Endodermal cell (in vitro differentiated cells): ENCODE measurements around the gene SH3PXD2A. TPM values are rescaled to one million over a fixed set of nuclear protein-coding genes. Genes with fewer than 3 reads are reported as not detected.

Experiments used
- DNase-seq: peaks from one replicate; pipeline ENCODE4 v3.0.0-alpha.2; 2017
- H3K27ac ChIP-seq: 2 replicates; pipeline ENCODE4 v1.5.1; 2013; ENCODE audit warnings: mild to moderate bottlenecking, low read depth, low read length, moderate library complexity
- H3K27me3 ChIP-seq: 2 replicates; pipeline ENCODE4 v1.6.1; 2013; ENCODE audit warnings: mild to moderate bottlenecking, low read length, moderate library complexity; ENCODE audit not compliant: insufficient read depth, control insufficient read depth, poor library complexity, severe bottlenecking
- H3K36me3 ChIP-seq: 2 replicates; pipeline ENCODE4 v1.7.0; 2013; ENCODE audit warnings: mild to moderate bottlenecking, low read length, moderate library complexity; ENCODE audit not compliant: control insufficient read depth, insufficient read depth
- H3K4me1 ChIP-seq: one replicate; pipeline ENCODE4 v1.7.0; 2013; ENCODE audit warnings: low read length; ENCODE audit not compliant: control insufficient read depth, insufficient read depth
- H3K4me3 ChIP-seq: 2 replicates; pipeline ENCODE4 v1.5.1; 2013; ENCODE audit warnings: mild to moderate bottlenecking, low read length, moderate library complexity
- H3K9ac ChIP-seq: 2 replicates; pipeline ENCODE4 v1.6.1; 2013; ENCODE audit warnings: mild to moderate bottlenecking, low read length, moderate library complexity; ENCODE audit not compliant: poor library complexity, severe bottlenecking; ENCODE audit errors: extremely low read depth
- H3K9me3 ChIP-seq: 2 replicates; pipeline ENCODE4 v1.6.1; 2013; ENCODE audit warnings: mild to moderate bottlenecking, low read length, moderate library complexity; ENCODE audit not compliant: control insufficient read depth
- H3K27ac Mint-ChIP-seq: 2 replicates; pipeline ENCODE4 v1.8.0; 2020; ENCODE audit warnings: mixed read lengths
- H3K27me3 Mint-ChIP-seq: 2 replicates; pipeline ENCODE4 v1.8.0; 2021; ENCODE audit warnings: mild to moderate bottlenecking, mixed read lengths; ENCODE audit not compliant: insufficient read depth
- H3K36me3 Mint-ChIP-seq: 2 replicates; pipeline ENCODE4 v1.8.0; 2020; ENCODE audit warnings: low read depth, mixed read lengths
- H3K4me1 Mint-ChIP-seq: 2 replicates; pipeline ENCODE4 v1.8.0; 2020; ENCODE audit warnings: mixed read lengths
- H3K4me3 Mint-ChIP-seq: 2 replicates; pipeline ENCODE4 v1.8.0; 2020; ENCODE audit warnings: mild to moderate bottlenecking, moderate library complexity, mixed read lengths
- H3K9me3 Mint-ChIP-seq: 2 replicates; pipeline ENCODE4 v1.8.0; 2020; ENCODE audit warnings: mild to moderate bottlenecking, mixed read lengths
- WGBS, 2 experiments: methylation state at CpG; one replicate each; pipeline versions ENCODE4 v1.1.5 to v1.1.7; 2013; ENCODE audit warnings: missing lambda C conversion rate in 2 of 2, mixed read lengths in 1 of 2; ENCODE audit not compliant: insufficient coverage in 1 of 2, insufficient read length in 1 of 2; 5-methylcytosine and 5-hydroxymethylcytosine counted together
- total RNA-seq, 2 donors: library from RNA; stranded (reverse); fragmentation: NEBNext Ultra II Directional in 1 of 2; extraction: Animal tissue kit (Norgen Biotek cat#: 25700) in 1 of 2; gene quantifications; 2 replicates in 1 of 2; 3 replicates in 1 of 2; pipeline ENCODE4 v1.2.1, GENCODE V29; 2021
- TF ChIP-seq, protein P1 (sequence below): fragments of 200-600 bp; sonication (generic); conservative IDR thresholded peaks from 2 replicates; pipeline ENCODE4 v1.5.0; 2021; ENCODE audit warnings: antibody characterized with exemption, mild to moderate bottlenecking

SH3PXD2A gene
- total RNA-seq, 2 donors from 2014 or later, result 15.7 to 22.6 TPM

DNA sequence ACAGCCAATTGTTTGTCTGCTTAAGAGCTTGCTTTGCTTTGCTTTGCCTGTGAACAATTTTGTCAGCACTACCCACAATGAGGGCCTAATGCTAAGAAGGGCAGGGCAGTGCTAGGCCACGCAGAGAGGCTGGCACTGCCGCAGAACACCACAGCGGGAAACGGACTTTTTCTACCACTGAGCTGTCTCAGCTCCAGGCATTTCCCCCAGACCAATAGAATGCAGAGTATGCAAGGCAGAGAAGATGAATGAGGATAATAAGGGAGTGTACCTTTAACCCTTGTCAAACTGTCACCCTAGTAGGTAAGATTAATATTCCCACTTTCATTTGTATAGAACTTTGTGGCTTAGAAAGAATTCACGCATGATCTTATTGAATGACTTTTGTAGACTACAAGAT is 104.5 kb downstream of the SH3PXD2A start:
- peaks cover 2% of the 10 kb centered on the region for H3K36me3 Mint-ChIP-seq

DNA sequence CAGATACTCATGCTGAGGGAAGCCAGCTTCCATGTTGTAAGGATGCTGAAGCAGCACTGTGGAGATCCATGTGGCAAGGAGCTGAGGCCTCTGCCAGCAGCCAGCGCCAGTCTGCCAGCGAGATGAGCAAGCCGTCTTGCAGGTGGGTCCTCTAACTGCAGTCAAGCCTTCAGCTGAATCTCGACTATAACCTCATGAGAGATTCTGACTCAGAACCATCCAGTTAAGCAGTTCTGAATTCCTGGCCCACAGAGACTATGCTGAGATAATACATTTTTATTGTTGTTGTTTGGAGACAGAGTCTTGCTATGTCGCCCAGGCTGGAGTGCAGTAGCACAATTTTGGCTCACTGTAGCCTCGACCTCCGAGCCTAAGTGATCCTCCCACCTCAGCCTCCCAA is 105.6 kb downstream of the SH3PXD2A start:
- no peak for DNase-seq
- H3K27me3 Mint-ChIP-seq, result no peaks in the 10 kb centered on the region
- H3K9ac ChIP-seq, result no peak overlapping the region
- no peak overlapping the region for H3K4me3 ChIP-seq
- TF ChIP-seq, protein P1, sequence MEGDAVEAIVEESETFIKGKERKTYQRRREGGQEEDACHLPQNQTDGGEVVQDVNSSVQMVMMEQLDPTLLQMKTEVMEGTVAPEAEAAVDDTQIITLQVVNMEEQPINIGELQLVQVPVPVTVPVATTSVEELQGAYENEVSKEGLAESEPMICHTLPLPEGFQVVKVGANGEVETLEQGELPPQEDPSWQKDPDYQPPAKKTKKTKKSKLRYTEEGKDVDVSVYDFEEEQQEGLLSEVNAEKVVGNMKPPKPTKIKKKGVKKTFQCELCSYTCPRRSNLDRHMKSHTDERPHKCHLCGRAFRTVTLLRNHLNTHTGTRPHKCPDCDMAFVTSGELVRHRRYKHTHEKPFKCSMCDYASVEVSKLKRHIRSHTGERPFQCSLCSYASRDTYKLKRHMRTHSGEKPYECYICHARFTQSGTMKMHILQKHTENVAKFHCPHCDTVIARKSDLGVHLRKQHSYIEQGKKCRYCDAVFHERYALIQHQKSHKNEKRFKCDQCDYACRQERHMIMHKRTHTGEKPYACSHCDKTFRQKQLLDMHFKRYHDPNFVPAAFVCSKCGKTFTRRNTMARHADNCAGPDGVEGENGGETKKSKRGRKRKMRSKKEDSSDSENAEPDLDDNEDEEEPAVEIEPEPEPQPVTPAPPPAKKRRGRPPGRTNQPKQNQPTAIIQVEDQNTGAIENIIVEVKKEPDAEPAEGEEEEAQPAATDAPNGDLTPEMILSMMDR, result no peak
- H3K4me1 Mint-ChIP-seq, result no peaks in the 10 kb centered on the region
- no peak overlapping the region for H3K4me3 Mint-ChIP-seq
- no peaks in the 10 kb centered on the region for H3K4me1 ChIP-seq
- H3K36me3 Mint-ChIP-seq, result peaks cover 2% of the 10 kb centered on the region
- H3K9me3 ChIP-seq, result peaks cover 7% of the 10 kb centered on the region
- peaks cover 2% of the 10 kb centered on the region for H3K9me3 Mint-ChIP-seq
- H3K27ac Mint-ChIP-seq, result no peak overlapping the region
- no peaks in the 10 kb centered on the region for H3K27me3 ChIP-seq
- no peaks in the 10 kb centered on the region for H3K36me3 ChIP-seq
- WGBS, 2 experiments, result 91 to 98% methylated on average over 7 of the region's 7 CpGs
- H3K27ac ChIP-seq, result no peak overlapping the region

More for the DNA sequence above, 104.5 kb downstream of the SH3PXD2A start:
- 95 to 96% methylated on average over 5 of the region's 5 CpGs for WGBS, 2 experiments
- H3K9me3 ChIP-seq, result peaks cover 7% of the 10 kb centered on the region
- TF ChIP-seq, protein P1, result no peak
- no peaks in the 10 kb centered on the region for H3K36me3 ChIP-seq
- no peak for DNase-seq
- H3K4me1 ChIP-seq, result no peaks in the 10 kb centered on the region
- no peaks in the 10 kb centered on the region for H3K27me3 ChIP-seq
- no peak overlapping the region for H3K4me3 ChIP-seq
- Mint-ChIP-seq H3K4me3 (no peak overlapping the region), H3K9me3 (peaks cover 2% of the 10 kb centered on the region), H3K4me1 (no peaks in the 10 kb centered on the region), H3K27me3 (no peaks in the 10 kb centered on the region), H3K27ac (no peak overlapping the region)
- H3K27ac ChIP-seq, result no peak overlapping the region
- no peak overlapping the region for H3K9ac ChIP-seq

DNA sequence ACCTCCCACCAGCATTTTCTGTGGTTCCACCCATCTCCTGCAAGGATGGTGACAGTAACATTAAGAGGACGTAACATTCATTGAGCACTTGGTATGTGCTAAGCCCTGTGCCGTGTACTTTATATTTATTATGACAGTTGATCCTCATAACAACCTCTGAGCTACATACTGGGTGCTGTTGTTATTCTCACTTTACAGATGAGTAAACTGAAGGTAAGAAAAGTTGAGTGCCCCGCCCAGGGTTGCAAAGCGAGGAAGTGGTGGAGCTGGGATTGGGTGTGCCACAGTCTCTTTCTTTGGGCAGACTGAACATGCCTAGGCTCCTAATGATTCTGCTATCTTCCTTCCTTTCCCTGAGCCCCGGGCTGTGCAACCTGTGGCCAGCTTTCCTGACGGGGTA is 107.4 kb downstream of the SH3PXD2A start:
- no peaks in the 10 kb centered on the region for H3K4me1 Mint-ChIP-seq
- WGBS, 2 experiments, result 74 to 100% methylated on average over 2 to 6 of the region's 6 CpGs
- Histone ChIP-seq H3K36me3 (no peaks in the 10 kb centered on the region), H3K27me3 (no peaks in the 10 kb centered on the region), H3K4me3 (no peak overlapping the region), H3K27ac (no peak overlapping the region), H3K4me1 (no peaks in the 10 kb centered on the region), H3K9ac (no peak overlapping the region), H3K9me3 (peaks cover 7% of the 10 kb centered on the region)
- TF ChIP-seq, protein P1, result no peak
- H3K27me3 Mint-ChIP-seq, result no peaks in the 10 kb centered on the region
- H3K36me3 Mint-ChIP-seq, result peaks cover 2% of the 10 kb centered on the region
- H3K9me3 Mint-ChIP-seq, result peaks cover 2% of the 10 kb centered on the region
- no peak overlapping the region for H3K27ac Mint-ChIP-seq
- no peak for DNase-seq
- H3K4me3 Mint-ChIP-seq, result no peak overlapping the region
